Adrenal gland (tissue), 5 donors: Measurements from ENCODE around the gene IGDCC3.

Experiments used
- POLR2A ChIP-seq, 2 donors: fragments of 450-650 bp; IDR thresholded peaks; one replicate each; pipeline ENCODE4 v1.6.1; 2017; ENCODE audit warnings: antibody characterized with exemption in 2 of 2, mild to moderate bottlenecking in 2 of 2, moderate library complexity in 1 of 2
- TF ChIP-seq, protein P1 (sequence below), 6 experiments: fragments of 450-650 bp in 4 of 6; fragments of 200-600 bp in 2 of 6; sonication (generic) in 1 of 6; IDR thresholded peaks; 1 replicate in 5 of 6; 2 replicates in 1 of 6; pipeline versions ENCODE4 v1.5.1 to v1.8.0; 2016 to 2021; ENCODE audit warnings: antibody characterized with exemption in 6 of 6, mild to moderate bottlenecking in 2 of 6, moderate library complexity in 1 of 6
- donor health status: DM: no; HTN: no; CAD: no.

DNA sequence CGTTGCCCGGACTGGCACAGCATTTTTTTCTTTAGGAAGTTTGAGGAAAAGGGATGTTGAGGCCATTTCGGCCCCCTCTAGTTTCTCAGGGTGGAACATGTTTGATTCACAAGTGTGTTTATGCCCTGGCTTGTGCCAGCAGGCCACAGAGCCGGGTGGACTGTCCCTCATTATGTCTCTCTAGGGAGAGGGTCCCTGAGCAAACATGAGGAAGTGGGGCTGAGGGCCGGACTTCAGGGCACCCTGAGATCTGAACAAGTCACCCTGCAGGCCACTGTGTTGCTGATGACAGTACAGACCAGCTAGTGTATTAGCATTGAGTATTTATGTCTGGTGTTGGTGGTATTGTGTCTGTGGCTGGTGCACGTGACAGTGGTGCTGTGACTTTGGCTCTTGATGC is 38.4 kb downstream of the IGDCC3 start:
- TF ChIP-seq, protein P1, sequence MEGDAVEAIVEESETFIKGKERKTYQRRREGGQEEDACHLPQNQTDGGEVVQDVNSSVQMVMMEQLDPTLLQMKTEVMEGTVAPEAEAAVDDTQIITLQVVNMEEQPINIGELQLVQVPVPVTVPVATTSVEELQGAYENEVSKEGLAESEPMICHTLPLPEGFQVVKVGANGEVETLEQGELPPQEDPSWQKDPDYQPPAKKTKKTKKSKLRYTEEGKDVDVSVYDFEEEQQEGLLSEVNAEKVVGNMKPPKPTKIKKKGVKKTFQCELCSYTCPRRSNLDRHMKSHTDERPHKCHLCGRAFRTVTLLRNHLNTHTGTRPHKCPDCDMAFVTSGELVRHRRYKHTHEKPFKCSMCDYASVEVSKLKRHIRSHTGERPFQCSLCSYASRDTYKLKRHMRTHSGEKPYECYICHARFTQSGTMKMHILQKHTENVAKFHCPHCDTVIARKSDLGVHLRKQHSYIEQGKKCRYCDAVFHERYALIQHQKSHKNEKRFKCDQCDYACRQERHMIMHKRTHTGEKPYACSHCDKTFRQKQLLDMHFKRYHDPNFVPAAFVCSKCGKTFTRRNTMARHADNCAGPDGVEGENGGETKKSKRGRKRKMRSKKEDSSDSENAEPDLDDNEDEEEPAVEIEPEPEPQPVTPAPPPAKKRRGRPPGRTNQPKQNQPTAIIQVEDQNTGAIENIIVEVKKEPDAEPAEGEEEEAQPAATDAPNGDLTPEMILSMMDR (IDR thresholded peaks at IDR 0.05): no peak
- TF ChIP-seq POLR2A (IDR thresholded peaks at IDR 0.05): no peak
